GM12873 (cell line): ENCODE measurements around the gene CCNF.

Experiments used
- CTCF ChIP-seq: IDR thresholded peaks from 2 replicates; pipeline ENCODE4 v1.5.1; 2012; ENCODE audit warnings: low read depth, mild to moderate bottlenecking, moderate library complexity, low read length, control low read depth; ENCODE audit not compliant: insufficient read depth; ENCODE audit errors: missing control alignments

The CCNF gene

GRCh38 chr16:2447920-2448583 lies 18.8 kb downstream of the CCNF start:
- TF ChIP-seq CTCF = no peak

- no peak for TF ChIP-seq CTCF
These were observed 19.9 kb downstream of the CCNF start for GRCh38 chr16:2449118-2449517.

DNA sequence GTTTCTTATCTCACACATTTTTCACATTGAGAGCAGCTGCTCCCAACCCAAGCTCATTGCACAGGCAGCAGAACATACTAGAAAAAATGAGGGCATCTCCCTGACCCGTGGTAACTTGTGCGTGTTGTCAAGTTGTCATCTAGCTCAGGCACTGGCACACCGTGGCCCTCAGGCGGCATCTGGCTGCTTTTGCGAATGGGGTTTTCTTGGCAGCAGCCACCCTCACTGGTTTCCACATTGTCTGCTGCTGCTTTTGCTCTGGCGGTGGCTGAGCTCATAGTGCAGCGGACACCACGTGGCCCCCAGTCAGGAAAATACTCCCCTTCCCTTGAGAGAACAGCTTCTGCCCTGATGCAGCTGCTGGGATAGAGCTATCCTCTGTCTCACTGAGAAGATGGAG lies 21.3 kb downstream of the CCNF start:
- no peak for TF ChIP-seq CTCF

- no peak for TF ChIP-seq CTCF
These were observed 21.7 kb downstream of the CCNF start for GRCh38 chr16:2450975-2451381.

GRCh38 chr16:2451851-2452320 lies 22.6 kb downstream of the CCNF start:
- TF ChIP-seq CTCF = no peak

GRCh38 chr16:2452650-2453049 lies 23.4 kb downstream of the CCNF start:
- no peak for TF ChIP-seq CTCF

- no peak for TF ChIP-seq CTCF
These were observed 26.0 kb downstream of the CCNF start for GRCh38 chr16:2455081-2455845.
